ENCODE data around the gene MAP4K5.

DNA sequence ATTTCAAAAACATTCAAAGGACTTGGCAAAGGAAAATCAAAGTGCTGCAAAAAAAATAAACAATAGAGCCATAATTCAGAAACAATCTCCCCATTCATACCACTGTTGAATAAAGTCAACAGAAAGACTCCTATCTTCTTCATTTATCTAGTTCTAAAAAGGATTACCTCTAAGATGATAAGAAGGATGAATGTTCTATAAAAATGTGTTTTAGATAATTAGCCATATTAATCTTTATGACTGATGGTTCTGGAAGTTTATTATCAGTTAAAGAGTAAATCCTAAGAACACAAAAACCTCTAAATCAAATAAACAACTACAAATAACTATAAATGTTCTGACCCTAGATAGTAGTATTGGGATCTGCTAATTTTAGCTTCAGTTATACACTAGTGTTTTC is 97.8 kb downstream of the MAP4K5 start:
- TF ChIP-seq, protein P1, sequence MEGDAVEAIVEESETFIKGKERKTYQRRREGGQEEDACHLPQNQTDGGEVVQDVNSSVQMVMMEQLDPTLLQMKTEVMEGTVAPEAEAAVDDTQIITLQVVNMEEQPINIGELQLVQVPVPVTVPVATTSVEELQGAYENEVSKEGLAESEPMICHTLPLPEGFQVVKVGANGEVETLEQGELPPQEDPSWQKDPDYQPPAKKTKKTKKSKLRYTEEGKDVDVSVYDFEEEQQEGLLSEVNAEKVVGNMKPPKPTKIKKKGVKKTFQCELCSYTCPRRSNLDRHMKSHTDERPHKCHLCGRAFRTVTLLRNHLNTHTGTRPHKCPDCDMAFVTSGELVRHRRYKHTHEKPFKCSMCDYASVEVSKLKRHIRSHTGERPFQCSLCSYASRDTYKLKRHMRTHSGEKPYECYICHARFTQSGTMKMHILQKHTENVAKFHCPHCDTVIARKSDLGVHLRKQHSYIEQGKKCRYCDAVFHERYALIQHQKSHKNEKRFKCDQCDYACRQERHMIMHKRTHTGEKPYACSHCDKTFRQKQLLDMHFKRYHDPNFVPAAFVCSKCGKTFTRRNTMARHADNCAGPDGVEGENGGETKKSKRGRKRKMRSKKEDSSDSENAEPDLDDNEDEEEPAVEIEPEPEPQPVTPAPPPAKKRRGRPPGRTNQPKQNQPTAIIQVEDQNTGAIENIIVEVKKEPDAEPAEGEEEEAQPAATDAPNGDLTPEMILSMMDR (conservative IDR thresholded peaks at IDR 0.05; ENCODE audit: low read depth, low read length) = no peak
- TF ChIP-seq POLR2A (IDR thresholded peaks at IDR 0.05; ENCODE audit: low read depth, low read length) = no peak

All from IMR-90 (cell line).